GM19467 (cell line): ENCODE measurements around the gene ATIC.

Experiments used
- ATAC-seq: cut with Tn5 transposase; IDR thresholded peaks from one replicate; pipeline ENCODE4 v1.9.1; 2021; ENCODE audit warnings: mild to moderate bottlenecking, moderate library complexity; ENCODE audit not compliant: unreplicated experiment

The ATIC gene

DNA sequence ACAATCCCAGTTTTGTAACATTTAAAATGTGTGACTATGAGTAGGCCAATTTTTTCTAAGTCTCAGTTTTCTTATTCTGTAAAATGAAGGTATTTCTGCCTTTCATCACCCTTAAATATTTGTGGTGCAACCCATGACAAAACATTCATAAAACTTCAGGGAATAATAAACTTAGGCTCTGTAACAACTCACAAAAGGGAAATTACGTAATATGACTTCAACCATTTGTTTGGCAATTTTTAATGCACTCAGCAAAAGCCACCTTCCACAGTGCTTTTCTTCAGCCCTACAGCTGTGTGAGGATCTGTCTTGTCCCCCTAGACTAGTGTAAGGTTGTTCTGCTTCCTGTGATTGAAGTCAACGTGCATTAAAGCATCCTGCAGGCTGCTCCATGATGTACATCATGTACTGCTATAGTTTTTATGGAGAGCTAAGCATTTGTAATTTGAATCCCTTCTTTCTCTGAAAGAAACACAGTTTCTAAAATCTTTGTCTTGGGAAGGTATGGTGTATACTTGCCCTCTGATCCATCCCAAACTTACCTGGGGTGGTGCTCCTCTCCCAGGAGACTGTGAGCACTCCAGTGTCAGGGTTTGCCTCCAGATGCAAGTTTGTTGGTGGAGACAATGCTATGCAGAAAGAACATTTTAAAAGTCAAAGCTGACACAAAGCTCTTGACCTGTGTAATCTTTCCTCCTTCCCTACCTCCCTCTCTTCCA is 84.9 kb downstream of the ATIC start:
- ATAC-seq: no peak

DNA sequence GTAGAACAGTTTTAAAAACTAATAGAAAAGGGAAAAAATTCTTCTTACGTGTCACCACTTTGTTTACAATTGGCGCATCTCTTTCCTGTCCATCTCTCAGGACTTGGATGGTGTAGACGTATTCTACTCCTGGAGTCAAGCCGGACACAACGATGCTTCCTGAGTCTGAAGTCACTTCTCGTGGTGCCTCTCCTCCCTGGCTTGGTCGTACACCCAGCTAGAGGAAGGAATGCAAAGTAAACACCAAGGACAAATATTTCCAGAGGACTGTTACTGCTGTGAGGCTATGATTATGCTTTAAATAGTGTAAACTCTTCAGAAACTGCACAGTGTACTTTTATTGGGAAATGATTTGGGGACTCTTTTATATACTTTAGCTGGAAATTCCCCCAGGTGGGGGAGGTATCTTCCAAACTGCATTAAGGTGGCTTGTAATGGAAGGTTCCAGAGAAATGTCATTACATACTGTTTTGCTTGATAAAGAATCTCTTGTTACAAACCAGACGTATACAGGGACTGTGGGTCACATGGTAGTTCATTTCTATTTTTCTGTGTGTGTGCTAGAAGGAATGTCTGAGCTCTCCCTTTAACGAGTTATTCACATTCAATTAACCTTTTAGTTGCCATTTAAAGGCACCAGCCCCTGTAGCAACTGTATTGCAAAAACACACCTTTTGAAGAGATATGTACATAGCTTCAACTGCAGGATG is 85.9 kb downstream of the ATIC start:
- no peak for ATAC-seq

DNA sequence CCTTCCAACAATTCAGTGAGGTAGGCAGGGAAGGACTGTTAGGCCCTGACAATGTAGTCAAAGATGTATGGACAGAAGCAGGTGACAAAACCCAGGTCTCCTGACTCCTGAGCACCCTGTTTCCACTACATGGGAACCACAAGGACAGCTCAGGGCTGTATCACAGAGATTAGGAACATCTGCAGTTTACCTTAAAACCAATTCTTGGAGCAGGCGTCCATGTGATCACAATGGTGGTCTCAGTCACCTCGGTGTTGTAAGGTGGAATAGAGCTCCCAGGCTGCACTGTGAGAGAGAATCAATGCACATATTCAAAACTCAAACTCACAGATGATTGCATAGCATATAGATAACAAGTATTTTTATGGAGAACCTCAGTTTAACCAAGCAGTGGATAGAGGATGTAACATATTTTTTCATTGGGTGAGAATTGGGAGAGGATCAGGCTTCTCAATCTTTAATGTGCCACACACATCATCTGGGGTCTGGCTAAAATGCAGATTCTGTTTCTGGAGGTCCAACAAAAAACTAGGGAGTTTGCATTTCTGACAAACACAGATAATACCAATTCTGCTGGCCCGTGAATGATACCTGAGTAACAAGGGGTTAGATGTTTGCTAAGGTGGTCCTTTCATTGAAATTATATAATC is 87.3 kb downstream of the ATIC start:
- no peak for ATAC-seq
